GM21619 (cell line): ENCODE measurements around the gene NUDT22.

Experiments
- ATAC-seq: cut with Tn5 transposase; IDR thresholded peaks from one replicate; pipeline ENCODE4 v1.9.1; 2021; ENCODE audit not compliant: unreplicated experiment

Gene NUDT22

GRCh38 chr11:64268025-64268892, 42.2 kb downstream of the NUDT22 start:
- no peak for ATAC-seq

DNA sequence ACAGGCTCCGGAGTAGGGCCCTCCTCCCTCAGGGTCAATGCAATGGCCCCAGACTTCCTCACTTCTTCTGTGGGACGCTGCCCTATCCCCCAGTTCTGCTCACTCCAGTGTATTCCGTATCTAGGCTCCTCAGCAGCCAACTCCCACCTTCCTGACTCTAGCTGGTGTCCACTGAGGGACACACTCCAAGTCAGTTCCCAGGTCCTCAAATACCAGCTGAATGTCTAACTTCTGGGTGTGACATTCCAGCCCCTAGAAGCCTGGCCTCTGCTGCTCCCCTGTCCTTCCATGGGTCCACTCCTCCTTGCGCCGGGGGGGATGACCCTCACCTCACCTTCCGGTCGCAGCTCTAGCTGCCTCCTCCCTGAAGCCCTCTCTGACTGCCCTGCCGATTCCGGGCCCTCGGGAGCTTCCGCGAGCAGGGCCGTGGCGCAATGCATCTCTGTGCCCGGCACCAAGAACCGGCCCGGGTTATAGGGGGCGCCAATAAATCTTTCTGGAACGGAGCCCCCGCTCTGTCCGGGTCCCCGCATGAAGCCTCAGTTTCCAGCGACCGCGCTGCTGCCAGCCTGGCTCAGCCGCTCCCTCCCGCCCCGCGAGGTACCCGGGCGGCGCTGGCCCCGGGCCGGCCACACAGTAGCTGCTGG, 42.9 kb downstream of the NUDT22 start:
- peak; percentile 14 for ATAC-seq

DNA sequence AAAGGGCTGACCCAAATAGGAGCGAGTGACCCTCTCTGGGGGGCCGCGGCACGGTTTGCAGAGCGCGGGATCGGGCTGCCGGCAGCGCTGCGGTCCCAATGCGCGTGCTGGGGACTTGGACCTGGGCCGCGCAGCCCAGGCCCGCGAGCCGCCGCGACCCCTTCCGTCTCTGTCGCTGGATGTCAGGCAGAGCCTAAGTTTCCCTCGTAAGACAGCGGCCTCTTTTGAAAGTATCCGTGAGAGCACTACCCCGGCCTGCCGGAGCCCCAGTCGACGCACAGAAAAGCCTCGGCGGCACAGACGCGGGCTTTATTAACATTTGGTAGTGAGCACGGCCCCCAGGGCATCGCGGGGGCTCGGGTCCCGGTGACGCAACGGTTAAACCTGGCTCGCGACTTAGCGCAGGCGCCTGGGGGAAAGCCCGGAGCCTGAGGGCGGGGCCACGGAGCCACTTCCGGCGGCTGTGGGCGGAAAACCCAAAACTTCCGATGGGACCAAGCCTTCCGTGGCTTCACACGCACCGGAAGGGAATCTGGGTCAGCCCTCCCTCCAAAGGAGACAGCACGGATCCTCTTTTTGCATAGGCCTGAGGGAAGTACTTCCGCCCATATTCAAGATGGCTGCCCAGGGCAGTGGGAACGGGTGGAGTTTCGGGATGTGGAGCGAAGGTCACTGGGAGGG, 43.6 kb downstream of the NUDT22 start:
- ATAC-seq: peak; percentile 60

GRCh38 chr11:64275031-64275800, 49.1 kb downstream of the NUDT22 start:
- ATAC-seq: no peak

DNA sequence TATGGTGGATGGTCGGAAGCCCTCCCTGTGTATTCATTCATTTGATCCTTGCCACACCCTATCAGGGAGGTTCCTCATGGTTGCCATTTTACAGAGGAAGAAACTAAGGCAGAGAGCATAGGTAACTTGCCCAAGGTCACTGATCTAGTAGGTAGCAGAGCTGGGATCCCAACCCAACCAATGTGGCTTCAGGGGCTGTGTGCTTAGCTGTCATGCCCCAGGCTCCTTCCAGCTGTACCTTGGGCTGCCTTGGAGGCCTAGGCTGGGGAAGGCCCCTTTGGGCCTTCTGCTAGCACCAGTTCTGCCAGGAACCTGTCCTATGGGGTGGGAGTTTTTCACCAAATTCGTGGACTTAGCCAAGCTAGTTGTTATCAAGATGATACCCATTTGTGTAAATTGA, 49.8 kb downstream of the NUDT22 start:
- ATAC-seq: no peak

DNA sequence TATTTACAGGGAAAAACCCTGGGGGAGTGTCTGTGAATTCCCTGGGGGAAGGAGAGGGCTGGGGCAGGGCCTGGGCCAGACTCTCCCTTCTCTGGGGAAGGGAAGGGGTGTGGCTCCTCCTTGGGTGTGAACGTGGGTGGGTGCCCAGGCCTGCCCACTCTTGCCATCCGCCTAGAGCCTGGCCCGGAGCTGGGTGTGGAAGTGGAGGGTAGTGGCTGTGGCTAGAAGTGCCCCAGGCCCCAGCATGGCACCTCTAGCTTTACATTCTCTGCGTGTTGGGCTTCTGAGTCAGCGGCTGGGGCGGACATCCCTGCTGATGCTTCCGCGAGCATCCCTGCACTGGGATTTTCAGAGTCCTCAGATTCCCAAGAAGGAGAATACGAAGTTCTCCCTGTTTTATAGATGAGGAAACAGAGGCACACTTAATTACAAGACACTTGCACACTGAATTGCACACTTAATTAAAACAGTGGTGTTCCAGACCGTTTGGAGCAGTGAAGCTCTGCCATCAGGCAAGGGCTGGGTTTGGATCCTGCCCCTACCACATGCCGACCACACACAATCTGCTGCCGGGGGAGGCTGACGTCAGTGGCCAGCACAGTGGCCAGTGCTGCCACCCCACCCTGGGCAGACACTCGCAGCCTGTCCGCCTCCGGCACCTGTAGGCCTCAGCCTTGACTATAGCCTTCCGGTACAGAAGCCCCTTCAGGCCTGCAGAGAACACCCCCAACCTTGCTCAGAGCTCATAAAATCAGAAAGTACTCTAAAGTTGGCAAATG, 50.8 kb downstream of the NUDT22 start:
- ATAC-seq: no peak

GRCh38 chr11:64278576-64279190, 52.6 kb downstream of the NUDT22 start:
- ATAC-seq: no peak
